Measurements from ENCODE around the gene DUT.

DNA sequence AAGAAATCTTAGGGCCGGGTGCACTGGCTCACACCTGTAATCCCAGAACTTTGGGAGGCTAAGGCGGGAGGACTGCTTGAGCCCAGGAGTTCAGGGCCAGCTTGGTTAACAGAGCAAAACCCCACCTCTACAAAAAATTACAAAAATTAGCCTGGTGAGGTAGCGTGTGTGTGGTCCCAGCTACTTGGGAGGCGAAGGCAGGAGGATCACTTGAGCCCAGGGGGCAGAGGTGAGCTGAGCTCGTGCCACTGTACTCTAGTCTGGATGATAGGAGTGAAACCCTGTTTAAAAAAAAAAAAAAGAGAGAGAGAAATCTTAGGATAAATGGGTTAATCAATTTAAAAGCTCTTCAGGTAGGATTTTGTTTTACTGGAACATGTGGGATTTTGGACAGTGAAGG lies 31.2 kb upstream of the DUT start:
- TF ChIP-seq NFRKB (IDR thresholded peaks at IDR 0.05): no peak
- no peak for TF ChIP-seq ZNF384 (IDR thresholded peaks at IDR 0.05)
- no peak for TF ChIP-seq TARDBP (IDR thresholded peaks at IDR 0.05)
- TF ChIP-seq ELF4 (IDR thresholded peaks at IDR 0.05): no peak
- no peak for TF ChIP-seq ARNT (IDR thresholded peaks at IDR 0.05)
- no peak for TF ChIP-seq BHLHE40 (IDR thresholded peaks at IDR 0.05; ENCODE audit: borderline replicate concordance)
- TF ChIP-seq SUZ12 (IDR thresholded peaks at IDR 0.05): no peak
- no peak for TF ChIP-seq FOXM1 (IDR thresholded peaks at IDR 0.05; ENCODE audit: borderline replicate concordance)
- TF ChIP-seq LEF1 (IDR thresholded peaks at IDR 0.05; ENCODE audit: borderline replicate concordance): no peak
- no peak for TF ChIP-seq FOXK2 (IDR thresholded peaks at IDR 0.05)
- no peak for TF ChIP-seq CTBP1 (IDR thresholded peaks at IDR 0.05; ENCODE audit: borderline replicate concordance)
- no peak for TF ChIP-seq L3MBTL2 (conservative IDR thresholded peaks at IDR 0.05)
- TF ChIP-seq, protein P1, sequence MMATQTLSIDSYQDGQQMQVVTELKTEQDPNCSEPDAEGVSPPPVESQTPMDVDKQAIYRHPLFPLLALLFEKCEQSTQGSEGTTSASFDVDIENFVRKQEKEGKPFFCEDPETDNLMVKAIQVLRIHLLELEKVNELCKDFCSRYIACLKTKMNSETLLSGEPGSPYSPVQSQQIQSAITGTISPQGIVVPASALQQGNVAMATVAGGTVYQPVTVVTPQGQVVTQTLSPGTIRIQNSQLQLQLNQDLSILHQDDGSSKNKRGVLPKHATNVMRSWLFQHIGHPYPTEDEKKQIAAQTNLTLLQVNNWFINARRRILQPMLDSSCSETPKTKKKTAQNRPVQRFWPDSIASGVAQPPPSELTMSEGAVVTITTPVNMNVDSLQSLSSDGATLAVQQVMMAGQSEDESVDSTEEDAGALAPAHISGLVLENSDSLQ (IDR thresholded peaks at IDR 0.05): no peak
- TF ChIP-seq SP1 (IDR thresholded peaks at IDR 0.05): no peak
